CD4-positive, alpha-beta memory T cell (primary cell): ENCODE results near the gene KIF26B. TPM values are rescaled to one million over a fixed set of nuclear protein-coding genes. Genes with fewer than 3 reads are reported as not detected.

ENCODE experiments used
- CTCF ChIA-PET: fragments of 350-600 bp; sonication (Branson Sonifier 250); formaldehyde crosslinking; loops from one replicate; lab custom pipeline; 2021; ENCODE audit warnings: inconsistent platforms; ENCODE audit not compliant: partially characterized antibody; lab: Charles Lee
- POLR2A ChIA-PET: fragments of 350-600 bp; sonication (Branson Sonifier 250); formaldehyde crosslinking; loops from one replicate; lab custom pipeline; 2021; ENCODE audit not compliant: partially characterized antibody; lab: Charles Lee
- DNase-seq, 5 donors: peaks; one replicate each; pipeline versions ENCODE4 v3.0.0 to v3.0.0-alpha.2; 2020 to 2022; ENCODE audit warnings: mixed read lengths in 1 of 5
- H3K27ac ChIP-seq: one replicate; pipeline ENCODE4 v1.7.0; 2013; ENCODE audit warnings: low read depth, low read length
- H3K27me3 ChIP-seq: 2 replicates; pipeline ENCODE4 v1.7.0; 2013; ENCODE audit warnings: mild to moderate bottlenecking, low read length, moderate library complexity; ENCODE audit not compliant: insufficient read depth
- H3K36me3 ChIP-seq: 2 replicates; pipeline ENCODE4 v1.7.0; 2013; ENCODE audit warnings: mild to moderate bottlenecking, low read length, moderate library complexity; ENCODE audit not compliant: insufficient read depth
- H3K4me1 ChIP-seq: 2 replicates; pipeline ENCODE4 v1.7.0; 2013; ENCODE audit warnings: mild to moderate bottlenecking, low read length, moderate library complexity; ENCODE audit not compliant: insufficient read depth
- H3K4me3 ChIP-seq, 2 donors: one replicate each; pipeline ENCODE4 v1.7.0; 2013; ENCODE audit warnings: low read length in 2 of 2, mild to moderate bottlenecking in 1 of 2
- H3K9me3 ChIP-seq, 2 donors: one replicate each; pipeline ENCODE4 v1.7.0; 2013; ENCODE audit warnings: low read length in 2 of 2, control low read depth in 1 of 2; ENCODE audit not compliant: control insufficient read depth in 1 of 2
- H3K27ac Mint-ChIP-seq, 7 donors: one replicate each; pipeline ENCODE4 v1.8.0; 2020 to 2021; ENCODE audit warnings: mixed read lengths in 7 of 7, mild to moderate bottlenecking in 6 of 7, inconsistent platforms in 3 of 7, moderate library complexity in 3 of 7
- H3K27me3 Mint-ChIP-seq, 2 donors: one replicate each; pipeline ENCODE4 v1.8.0; 2020 to 2021; ENCODE audit warnings: mixed read lengths in 2 of 2
- H3K36me3 Mint-ChIP-seq, 2 donors: one replicate each; pipeline ENCODE4 v1.8.0; 2020 to 2021; ENCODE audit warnings: mixed read lengths in 2 of 2, inconsistent platforms in 1 of 2, mild to moderate bottlenecking in 1 of 2
- H3K4me1 Mint-ChIP-seq, 4 donors: one replicate each; pipeline ENCODE4 v1.8.0; 2020 to 2021; ENCODE audit warnings: mixed read lengths in 4 of 4, mild to moderate bottlenecking in 1 of 4
- H3K4me3 Mint-ChIP-seq, 8 donors: one replicate each; pipeline ENCODE4 v1.8.0; 2020 to 2021; ENCODE audit warnings: mixed read lengths in 8 of 8, mild to moderate bottlenecking in 7 of 8, moderate library complexity in 6 of 8, inconsistent platforms in 3 of 8
- H3K9me3 Mint-ChIP-seq, 8 donors: one replicate each; pipeline ENCODE4 v1.8.0; 2020 to 2021; ENCODE audit warnings: mixed read lengths in 8 of 8, mild to moderate bottlenecking in 5 of 8, inconsistent platforms in 3 of 8, moderate library complexity in 1 of 8
- intact Hi-C: fragments of 100-400 bp; cut with micrococcal nuclease; formaldehyde crosslinking; loops from one replicate; pipeline ENCODE4 v1.15.1; 2023
- polyA plus RNA-seq, 2 donors: library from polyadenylated mRNA; unstranded; fragments of 300-500 nt; fragmentation: Illumina TruSeq; gene quantifications; one replicate each; pipeline ENCODE4 v1.2.3, GENCODE V29; 2021
- total RNA-seq, 2 experiments: library from RNA; stranded (reverse); gene quantifications; one replicate each; pipeline ENCODE4 v1.2.3, GENCODE V29; 2021

KIF26B gene
- total and polyA plus RNA-seq, 4 experiments from 2014 or later, result 0.10 TPM; not detected in 3

DNA sequence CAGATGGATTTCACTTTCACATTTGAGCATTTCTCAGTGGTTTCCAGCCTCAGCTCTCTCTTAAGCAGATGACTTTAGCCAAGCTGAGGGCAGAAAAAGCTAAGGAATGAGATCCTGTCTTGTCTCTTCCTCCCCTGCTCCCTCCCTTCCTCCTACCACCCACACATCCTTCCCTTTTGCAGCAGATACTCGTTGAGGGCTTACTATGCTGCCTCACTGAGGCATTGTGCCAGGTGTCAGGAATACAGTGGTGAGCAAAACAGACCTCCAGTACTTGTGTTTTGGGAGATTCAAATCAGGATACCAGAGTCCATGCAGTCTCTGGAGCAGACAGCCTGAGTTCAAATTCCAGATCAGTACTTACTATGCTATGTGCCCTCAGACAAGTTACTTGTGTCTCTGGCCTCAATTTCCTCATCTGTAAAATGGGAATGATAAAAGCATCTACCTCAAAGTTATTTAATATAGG is 43.2 kb downstream of the KIF26B start:
- ChIA-PET CTCF (no interaction called here), POLR2A (no interaction called here)
- Histone ChIP-seq H3K9me3 (no peaks in the 10 kb centered on the region), H3K27me3 (no peaks in the 10 kb centered on the region), H3K36me3 (no peaks in the 10 kb centered on the region), H3K27ac (no peak overlapping the region), H3K4me3 (no peak overlapping the region), H3K4me1 (no peaks in the 10 kb centered on the region)
- Mint-ChIP-seq H3K9me3 (no peaks in the 10 kb centered on the region), H3K36me3 (no peaks in the 10 kb centered on the region), H3K27ac (no peak overlapping the region), H3K4me1 (no peaks in the 10 kb centered on the region), H3K27me3 (peaks cover 5% of the 10 kb centered on the region in 2 donors), H3K4me3 (no peak overlapping the region)
- intact Hi-C loops, result no loop called here
- no peak for DNase-seq

DNA sequence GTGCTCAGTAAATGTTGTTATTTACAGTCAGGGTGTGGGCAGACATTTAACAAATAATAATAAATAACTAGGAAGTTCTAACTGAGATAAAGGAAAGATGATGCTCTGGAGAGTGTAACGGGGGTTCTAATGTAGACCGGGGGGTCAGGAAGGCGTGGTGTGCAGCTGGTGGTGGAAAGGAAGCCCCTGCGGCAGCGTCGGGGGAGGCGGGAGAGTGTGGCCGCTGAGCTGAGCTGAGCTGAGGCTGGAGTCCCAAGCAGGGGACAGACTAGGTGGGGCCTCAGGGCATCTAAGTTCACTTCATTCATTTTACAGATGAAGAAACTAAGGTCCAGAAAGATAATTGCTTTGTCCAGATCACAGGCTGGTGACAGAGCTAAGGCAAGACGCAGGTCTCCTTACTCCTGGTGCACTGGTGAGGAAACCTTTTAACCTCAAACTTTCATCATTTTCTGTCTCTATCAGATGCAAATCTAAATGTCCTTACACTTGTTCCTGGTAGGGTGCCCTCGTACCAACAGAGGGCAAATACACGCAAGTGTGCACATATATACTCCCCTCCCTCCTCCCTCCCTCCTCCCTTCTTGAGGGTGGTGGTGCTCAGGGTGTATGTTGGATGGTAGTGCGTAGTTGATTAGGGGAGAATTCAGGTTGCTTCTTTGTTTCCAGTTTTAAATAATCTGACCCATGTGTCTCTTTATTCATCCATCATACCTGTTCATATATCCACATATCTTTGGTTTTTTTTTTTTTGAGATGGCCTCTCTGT is 44.1 kb downstream of the KIF26B start:
- H3K4me3 Mint-ChIP-seq, result no peak overlapping the region
- H3K4me1 Mint-ChIP-seq, result no peaks in the 10 kb centered on the region
- intact Hi-C loops, result no loop called here
- CTCF ChIA-PET, result no interaction called here
- no peak for DNase-seq
- no peaks in the 10 kb centered on the region for H3K36me3 Mint-ChIP-seq
- no peak overlapping the region for H3K27ac ChIP-seq
- H3K27me3 Mint-ChIP-seq, result peaks cover 4 to 5% of the 10 kb centered on the region in 2 donors
- POLR2A ChIA-PET, result no interaction called here
- H3K9me3 ChIP-seq, result no peaks in the 10 kb centered on the region
- H3K9me3 Mint-ChIP-seq, result no peaks in the 10 kb centered on the region
- no peaks in the 10 kb centered on the region for H3K36me3 ChIP-seq
- H3K4me3 ChIP-seq, result no peak overlapping the region
- no peaks in the 10 kb centered on the region for H3K27me3 ChIP-seq
- H3K4me1 ChIP-seq, result no peaks in the 10 kb centered on the region
- peak overlapping the region in 1 of 7 donors; percentile 72 for H3K27ac Mint-ChIP-seq

DNA sequence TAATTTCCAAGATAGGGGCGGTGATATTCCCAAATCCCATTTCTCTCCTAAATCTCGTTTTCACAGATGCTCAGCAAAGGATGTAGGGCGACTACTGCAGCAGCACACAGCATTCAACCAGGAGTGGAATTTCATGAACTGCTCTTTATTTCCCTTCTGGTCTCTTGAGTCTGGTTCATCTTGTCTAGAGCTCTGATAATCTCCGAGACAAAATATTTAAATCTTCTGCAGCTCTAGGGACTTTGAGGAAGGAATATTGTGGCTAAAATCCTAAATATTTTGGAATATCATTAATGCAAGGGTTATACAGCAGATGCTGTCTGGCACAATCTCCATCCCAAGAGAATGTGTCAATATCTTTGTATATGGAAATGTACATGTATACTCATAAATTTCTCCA is 45.4 kb downstream of the KIF26B start:
- H3K36me3 Mint-ChIP-seq, result no peaks in the 10 kb centered on the region
- H3K27ac Mint-ChIP-seq, result no peak overlapping the region
- intact Hi-C loops, result no loop called here
- Histone ChIP-seq H3K4me3 (no peak overlapping the region), H3K27ac (no peak overlapping the region), H3K27me3 (no peaks in the 10 kb centered on the region), H3K4me1 (no peaks in the 10 kb centered on the region), H3K36me3 (no peaks in the 10 kb centered on the region), H3K9me3 (no peaks in the 10 kb centered on the region)
- H3K4me3 Mint-ChIP-seq, result no peak overlapping the region
- ChIA-PET CTCF (no interaction called here), POLR2A (no interaction called here)
- peaks cover 0 to 4% (median under 1%) of the 10 kb centered on the region in 8 donors for H3K9me3 Mint-ChIP-seq
- DNase-seq, result no peak
- no peaks in the 10 kb centered on the region for H3K4me1 Mint-ChIP-seq
- peaks cover 4 to 5% of the 10 kb centered on the region in 2 donors for H3K27me3 Mint-ChIP-seq

DNA sequence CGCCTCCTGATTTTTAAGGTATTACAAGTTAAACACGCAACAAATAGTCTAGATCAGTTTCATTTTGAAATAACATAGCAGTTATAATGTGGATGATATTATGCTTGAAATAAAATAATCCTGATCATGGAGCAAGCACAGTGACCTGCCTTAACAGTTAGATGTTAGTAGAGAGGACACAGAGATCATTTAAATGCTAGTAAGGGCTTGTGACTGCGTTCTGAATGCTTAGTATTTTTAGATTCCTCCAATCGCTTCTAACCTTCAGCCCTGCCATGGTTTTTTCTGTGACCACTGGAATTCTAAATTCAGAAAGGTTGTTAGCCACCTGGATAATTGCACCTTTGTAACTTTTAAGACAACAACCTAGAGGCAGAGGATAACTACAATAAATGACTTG is 46.4 kb downstream of the KIF26B start:
- intact Hi-C loops, result no loop called here
- H3K4me1 Mint-ChIP-seq, result no peaks in the 10 kb centered on the region
- Histone ChIP-seq H3K27ac (no peak overlapping the region), H3K4me3 (no peak overlapping the region), H3K36me3 (no peaks in the 10 kb centered on the region), H3K4me1 (no peaks in the 10 kb centered on the region), H3K9me3 (peaks cover 0 to 2% of the 10 kb centered on the region in 2 donors), H3K27me3 (no peaks in the 10 kb centered on the region)
- POLR2A ChIA-PET, result no interaction called here
- no peak overlapping the region for H3K27ac Mint-ChIP-seq
- H3K36me3 Mint-ChIP-seq, result no peaks in the 10 kb centered on the region
- no peak for DNase-seq
- H3K4me3 Mint-ChIP-seq, result no peak overlapping the region
- peaks cover 0 to 8% (median 2%) of the 10 kb centered on the region in 8 donors for H3K9me3 Mint-ChIP-seq
- peaks cover 4 to 5% of the 10 kb centered on the region in 2 donors for H3K27me3 Mint-ChIP-seq
- CTCF ChIA-PET, result no interaction called here

- no peak overlapping the region for H3K27ac ChIP-seq
- POLR2A ChIA-PET, result no interaction called here
- CTCF ChIA-PET, result no interaction called here
- H3K27me3 ChIP-seq, result no peaks in the 10 kb centered on the region
- no peaks in the 10 kb centered on the region for H3K4me1 Mint-ChIP-seq
- H3K9me3 Mint-ChIP-seq, result peaks cover 1 to 14% (median 7%) of the 10 kb centered on the region in 8 donors
- H3K4me3 Mint-ChIP-seq, result no peak overlapping the region
- no peak for DNase-seq
- H3K9me3 ChIP-seq, result peaks cover 0 to 8% of the 10 kb centered on the region in 2 donors
- H3K36me3 Mint-ChIP-seq, result no peaks in the 10 kb centered on the region
- H3K27ac Mint-ChIP-seq, result no peak overlapping the region
- H3K4me3 ChIP-seq, result no peak overlapping the region
- H3K4me1 ChIP-seq, result no peaks in the 10 kb centered on the region
- intact Hi-C loops, result no loop called here
- H3K36me3 ChIP-seq, result no peaks in the 10 kb centered on the region
- H3K27me3 Mint-ChIP-seq, result peaks cover 2 to 3% of the 10 kb centered on the region in 2 donors
Measured at GRCh38 chr1:245201827-245202226, 47.0 kb downstream of the KIF26B start.

DNA sequence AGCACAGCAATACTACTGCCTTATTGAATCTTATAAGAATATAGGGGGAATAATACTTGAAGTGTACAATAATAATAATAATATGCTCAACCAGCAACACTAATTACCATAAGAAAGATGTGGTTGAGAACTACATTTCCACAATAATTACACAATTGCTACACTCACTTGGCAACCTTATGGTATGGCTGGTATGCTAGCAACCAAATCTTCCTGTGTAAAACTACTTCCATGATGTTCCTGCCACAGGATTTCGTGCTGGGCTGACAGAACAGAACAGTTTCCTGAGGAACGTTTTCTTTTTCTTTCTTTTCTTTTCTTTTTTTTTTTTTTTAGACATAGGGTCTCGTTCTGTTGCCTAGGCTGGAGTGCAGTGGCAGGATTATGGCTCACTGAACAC is 50.6 kb downstream of the KIF26B start:
- Mint-ChIP-seq H3K27me3 (peaks cover 0 to 2% of the 10 kb centered on the region in 2 donors), H3K4me1 (no peaks in the 10 kb centered on the region), H3K36me3 (no peaks in the 10 kb centered on the region), H3K4me3 (no peak overlapping the region), H3K27ac (no peak overlapping the region), H3K9me3 (peaks cover 2 to 33% (median 17%) of the 10 kb centered on the region in 8 donors)
- no peak overlapping the region for H3K27ac ChIP-seq
- POLR2A ChIA-PET, result no interaction called here
- peaks cover 0 to 17% of the 10 kb centered on the region in 2 donors for H3K9me3 ChIP-seq
- no peaks in the 10 kb centered on the region for H3K36me3 ChIP-seq
- H3K4me1 ChIP-seq, result no peaks in the 10 kb centered on the region
- intact Hi-C loops, result no loop called here
- H3K27me3 ChIP-seq, result no peaks in the 10 kb centered on the region
- no peak for DNase-seq
- CTCF ChIA-PET, result no interaction called here
- no peak overlapping the region for H3K4me3 ChIP-seq

GRCh38 chr1:245205864-245206263 is 51.1 kb downstream of the KIF26B start:
- Histone ChIP-seq H3K27ac (no peak overlapping the region), H3K4me1 (no peaks in the 10 kb centered on the region), H3K36me3 (no peaks in the 10 kb centered on the region), H3K4me3 (no peak overlapping the region), H3K27me3 (no peaks in the 10 kb centered on the region), H3K9me3 (peaks cover 0 to 17% of the 10 kb centered on the region in 2 donors)
- Mint-ChIP-seq H3K36me3 (no peaks in the 10 kb centered on the region), H3K4me1 (no peaks in the 10 kb centered on the region), H3K9me3 (peaks cover 2 to 33% (median 17%) of the 10 kb centered on the region in 8 donors), H3K27ac (no peak overlapping the region), H3K27me3 (peaks cover 0 to 2% of the 10 kb centered on the region in 2 donors), H3K4me3 (no peak overlapping the region)
- ChIA-PET POLR2A (no interaction called here), CTCF (no interaction called here)
- intact Hi-C loops, result no loop called here
- DNase-seq, result no peak
